NCI-H82 treated with DMSO at 0.1 percent for 48 hours (cell line): ENCODE measurements around the gene TMEM174.
"Not testable (repeated sequence)": the region's sequence is repeated elsewhere in the genome, so short reads cannot be mapped to it uniquely, and the experiment has no call there.

Experiments used
- DNase-seq: peaks from one replicate; lab custom pipeline; 2025; ENCODE audit not compliant: unreplicated experiment; lab: John Stamatoyannopoulos, UW

The TMEM174 gene

GRCh38 chr5:73192370-73192769, 19.4 kb downstream of the TMEM174 start:
- DNase-seq, result no peak

GRCh38 chr5:73193592-73193991, 20.6 kb downstream of the TMEM174 start:
- DNase-seq, result no peak

- no peak for DNase-seq
Measured at GRCh38 chr5:73196201-73196600, 23.2 kb downstream of the TMEM174 start.

GRCh38 chr5:73197637-73198257, 24.8 kb downstream of the TMEM174 start:
- no peak for DNase-seq

GRCh38 chr5:73198833-73199592, 26.0 kb downstream of the TMEM174 start:
- no peak for DNase-seq

GRCh38 chr5:73199671-73200070, 26.7 kb downstream of the TMEM174 start:
- no peak for DNase-seq

GRCh38 chr5:73201547-73202513, 28.8 kb downstream of the TMEM174 start:
- DNase-seq, result peak; percentile 36

GRCh38 chr5:73204332-73204731, 31.3 kb downstream of the TMEM174 start:
- no peak for DNase-seq

- no peak for DNase-seq
Measured at GRCh38 chr5:73204733-73205132, 31.7 kb downstream of the TMEM174 start.

GRCh38 chr5:73205305-73205704, 32.3 kb downstream of the TMEM174 start:
- no peak for DNase-seq

- not testable (repeated sequence) for DNase-seq
Measured at GRCh38 chr5:73207239-73207638, 34.2 kb downstream of the TMEM174 start.

- DNase-seq, result not testable (repeated sequence)
Measured at GRCh38 chr5:73209075-73209474, 36.1 kb downstream of the TMEM174 start.

GRCh38 chr5:73212693-73213092, 39.7 kb downstream of the TMEM174 start:
- DNase-seq, result not testable (repeated sequence)

- no peak for DNase-seq
Measured at GRCh38 chr5:73213566-73213998, 40.6 kb downstream of the TMEM174 start.

- no peak for DNase-seq
Measured at GRCh38 chr5:73214306-73214705, 41.3 kb downstream of the TMEM174 start.

- DNase-seq, result no peak
Measured at GRCh38 chr5:73214996-73215395, 42.0 kb downstream of the TMEM174 start.

- no peak for DNase-seq
Measured at GRCh38 chr5:73215531-73215890, 42.5 kb downstream of the TMEM174 start.

GRCh38 chr5:73215891-73216610, 43.1 kb downstream of the TMEM174 start:
- peak; percentile 49 for DNase-seq

GRCh38 chr5:73218552-73219171, 45.7 kb downstream of the TMEM174 start:
- no peak for DNase-seq

GRCh38 chr5:73219336-73219735, 46.3 kb downstream of the TMEM174 start:
- not testable (repeated sequence) for DNase-seq
